ENCODE data around the gene PTK6. TPM values are rescaled to one million over a fixed set of nuclear protein-coding genes. Genes with fewer than 3 reads are reported as not detected.

Gene PTK6
- total RNA-seq, 2 experiments from 2014 or later, result 0.16 to 0.26 TPM

GRCh38 chr20:63554361-63555278 lies 17.4 kb upstream of the PTK6 start:
- Mint-ChIP-seq H3K9me3 (no peaks in the 10 kb centered on the region), H3K27me3 (peaks cover 5% of the 10 kb centered on the region), H3K4me3 (peak overlapping the region; percentile 64), H3K36me3 (no peaks in the 10 kb centered on the region), H3K4me1 (peaks cover 10% of the 10 kb centered on the region), H3K27ac (no peak overlapping the region)
- DNase-seq, result no peak

GRCh38 chr20:63553933-63554290 lies 16.7 kb upstream of the PTK6 start, which contains the start of gene FNDC11:
TSS of gene FNDC11 (plus strand) at chr20:63554159. CDS start at chr20:63555664, 1,505 bp downstream.
- Mint-ChIP-seq H3K4me1 (peaks cover 12% of the 10 kb centered on the region), H3K36me3 (no peaks in the 10 kb centered on the region), H3K9me3 (no peaks in the 10 kb centered on the region), H3K27ac (no peak within 1 kb of the TSS), H3K27me3 (peaks cover 10% of the 10 kb centered on the region), H3K4me3 (peak within 1 kb of the TSS; percentile 64)
- peak; percentile 62 for DNase-seq

- Mint-ChIP-seq H3K27ac (no peak overlapping the region), H3K27me3 (peaks cover 13% of the 10 kb centered on the region), H3K9me3 (no peaks in the 10 kb centered on the region), H3K4me3 (peak overlapping the region; percentile 61), H3K4me1 (peaks cover 12% of the 10 kb centered on the region), H3K36me3 (no peaks in the 10 kb centered on the region)
- peak; percentile 86 for DNase-seq
These were observed 16.2 kb upstream of the PTK6 start for GRCh38 chr20:63553251-63553932.

GRCh38 chr20:63552481-63553249 lies 15.5 kb upstream of the PTK6 start:
- H3K9me3 Mint-ChIP-seq, result no peaks in the 10 kb centered on the region
- H3K27me3 Mint-ChIP-seq, result peaks cover 13% of the 10 kb centered on the region
- H3K4me1 Mint-ChIP-seq, result peaks cover 12% of the 10 kb centered on the region
- H3K4me3 Mint-ChIP-seq, result peak overlapping the region; percentile 61
- H3K27ac Mint-ChIP-seq, result peak overlapping the region; percentile 43
- DNase-seq, result peak; percentile 48
- no peaks in the 10 kb centered on the region for H3K36me3 Mint-ChIP-seq

- Mint-ChIP-seq H3K4me1 (peaks cover 12% of the 10 kb centered on the region), H3K36me3 (no peaks in the 10 kb centered on the region), H3K27me3 (peaks cover 13% of the 10 kb centered on the region), H3K4me3 (no peak overlapping the region), H3K27ac (no peak overlapping the region), H3K9me3 (no peaks in the 10 kb centered on the region)
- no peak for DNase-seq
These were observed 13.9 kb upstream of the PTK6 start for GRCh38 chr20:63551068-63551467.

GRCh38 chr20:63549679-63550282 lies 12.6 kb upstream of the PTK6 start:
- Mint-ChIP-seq H3K4me1 (peaks cover 14% of the 10 kb centered on the region), H3K4me3 (no peak overlapping the region), H3K27ac (no peak overlapping the region), H3K36me3 (no peaks in the 10 kb centered on the region), H3K9me3 (no peaks in the 10 kb centered on the region), H3K27me3 (peaks cover 13% of the 10 kb centered on the region)
- DNase-seq, result no peak

GRCh38 chr20:63549019-63549418 lies 11.8 kb upstream of the PTK6 start:
- H3K4me1 Mint-ChIP-seq, result peaks cover 14% of the 10 kb centered on the region
- no peak overlapping the region for H3K4me3 Mint-ChIP-seq
- no peaks in the 10 kb centered on the region for H3K9me3 Mint-ChIP-seq
- no peaks in the 10 kb centered on the region for H3K36me3 Mint-ChIP-seq
- peaks cover 13% of the 10 kb centered on the region for H3K27me3 Mint-ChIP-seq
- H3K27ac Mint-ChIP-seq, result no peak overlapping the region
- DNase-seq, result no peak

GRCh38 chr20:63548542-63548941 lies 11.4 kb upstream of the PTK6 start:
- Mint-ChIP-seq H3K4me3 (no peak overlapping the region), H3K27me3 (peaks cover 13% of the 10 kb centered on the region), H3K36me3 (no peaks in the 10 kb centered on the region), H3K9me3 (no peaks in the 10 kb centered on the region), H3K4me1 (peaks cover 14% of the 10 kb centered on the region), H3K27ac (no peak overlapping the region)
- DNase-seq, result no peak

- DNase-seq, result no peak
- Mint-ChIP-seq H3K27me3 (peaks cover 13% of the 10 kb centered on the region), H3K4me1 (peaks cover 10% of the 10 kb centered on the region), H3K4me3 (no peak within 1 kb of the TSS), H3K36me3 (no peaks in the 10 kb centered on the region), H3K27ac (no peak within 1 kb of the TSS), H3K9me3 (no peaks in the 10 kb centered on the region)
These were observed 10.7 kb upstream of the PTK6 start, which contains the start of gene SRMS for GRCh38 chr20:63547725-63548480. TSS of gene SRMS (minus strand) at chr20:63547749. CDS start at chr20:63547463, 286 bp downstream.

GRCh38 chr20:63546956-63547724 lies 10.0 kb upstream of the PTK6 start:
- DNase-seq, result no peak
- H3K27ac Mint-ChIP-seq, result no peak overlapping the region
- H3K9me3 Mint-ChIP-seq, result no peaks in the 10 kb centered on the region
- H3K27me3 Mint-ChIP-seq, result peaks cover 13% of the 10 kb centered on the region
- peaks cover 4% of the 10 kb centered on the region for H3K4me1 Mint-ChIP-seq
- no peaks in the 10 kb centered on the region for H3K36me3 Mint-ChIP-seq
- H3K4me3 Mint-ChIP-seq, result no peak overlapping the region

- peaks cover 3% of the 10 kb centered on the region for H3K4me1 Mint-ChIP-seq
These were observed 9.2 kb upstream of the PTK6 start for GRCh38 chr20:63546256-63546955.

GRCh38 chr20:63545814-63546213 lies 8.6 kb upstream of the PTK6 start:
- Mint-ChIP-seq H3K27me3 (peaks cover 13% of the 10 kb centered on the region), H3K9me3 (no peaks in the 10 kb centered on the region), H3K36me3 (no peaks in the 10 kb centered on the region)

More at GRCh38 chr20:63546256-63546955, 9.2 kb upstream of the PTK6 start:
- DNase-seq, result no peak
- H3K27me3 Mint-ChIP-seq, result peaks cover 13% of the 10 kb centered on the region
- no peak overlapping the region for H3K4me3 Mint-ChIP-seq
- H3K36me3 Mint-ChIP-seq, result no peaks in the 10 kb centered on the region
- H3K9me3 Mint-ChIP-seq, result no peaks in the 10 kb centered on the region
- no peak overlapping the region for H3K27ac Mint-ChIP-seq

GRCh38 chr20:63544958-63545516 lies 7.9 kb upstream of the PTK6 start:
- H3K4me1 Mint-ChIP-seq, result peaks cover 3% of the 10 kb centered on the region
- no peak overlapping the region for H3K27ac Mint-ChIP-seq

More at GRCh38 chr20:63545814-63546213, 8.6 kb upstream of the PTK6 start:
- H3K27ac Mint-ChIP-seq, result no peak overlapping the region
- no peak for DNase-seq
- H3K4me3 Mint-ChIP-seq, result no peak overlapping the region
- H3K4me1 Mint-ChIP-seq, result peaks cover 3% of the 10 kb centered on the region

More at GRCh38 chr20:63544958-63545516, 7.9 kb upstream of the PTK6 start:
- Mint-ChIP-seq H3K4me3 (no peak overlapping the region), H3K9me3 (no peaks in the 10 kb centered on the region), H3K27me3 (peaks cover 10% of the 10 kb centered on the region), H3K36me3 (no peaks in the 10 kb centered on the region)
- no peak for DNase-seq

Data from activated naive CD8-positive, alpha-beta T cell treated with anti-CD3 and anti-CD28 coated beads for 36 hours (primary cell).